GM19372 (cell line): Measurements from ENCODE around the gene PITPNC1.

Source experiments
- ATAC-seq: cut with Tn5 transposase; IDR thresholded peaks from one replicate; pipeline ENCODE4 v1.9.1; 2021; ENCODE audit warnings: mild to moderate bottlenecking, low read depth, moderate library complexity; ENCODE audit not compliant: unreplicated experiment

PITPNC1 gene

DNA sequence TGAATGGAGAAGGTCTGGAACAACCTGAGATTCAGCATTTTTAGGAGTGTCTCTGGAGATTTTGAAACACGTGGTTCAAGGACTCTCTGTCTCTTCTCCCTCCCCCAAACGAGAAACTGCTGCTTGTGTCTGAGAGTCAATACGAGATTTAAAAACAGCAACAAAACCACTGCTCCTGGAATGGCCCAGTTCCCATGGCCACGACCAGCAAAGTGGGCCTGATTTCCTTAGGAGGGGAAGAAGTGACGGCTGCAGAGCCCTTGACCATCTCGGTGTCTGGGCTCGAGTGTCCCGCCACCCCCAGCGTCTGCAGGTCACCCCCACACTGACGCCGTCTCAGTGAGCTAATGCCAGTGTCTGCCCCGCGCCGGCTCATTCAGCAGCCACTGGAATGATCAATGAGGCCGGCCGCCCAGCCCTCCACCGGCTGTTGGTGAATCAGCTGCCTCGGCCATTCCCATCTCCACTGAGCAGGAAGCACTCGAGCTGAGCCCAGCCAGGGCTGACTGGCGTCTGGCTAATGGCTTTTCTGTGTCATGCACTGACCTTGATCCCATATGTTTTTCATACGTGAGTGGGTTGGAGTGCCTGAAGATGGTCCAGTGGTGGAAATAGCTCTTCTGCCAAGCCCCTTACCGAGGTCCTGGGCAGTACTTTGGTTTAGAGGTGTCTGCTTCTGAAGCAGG, 151.8 kb downstream of the PITPNC1 start:
- ATAC-seq, result no peak

DNA sequence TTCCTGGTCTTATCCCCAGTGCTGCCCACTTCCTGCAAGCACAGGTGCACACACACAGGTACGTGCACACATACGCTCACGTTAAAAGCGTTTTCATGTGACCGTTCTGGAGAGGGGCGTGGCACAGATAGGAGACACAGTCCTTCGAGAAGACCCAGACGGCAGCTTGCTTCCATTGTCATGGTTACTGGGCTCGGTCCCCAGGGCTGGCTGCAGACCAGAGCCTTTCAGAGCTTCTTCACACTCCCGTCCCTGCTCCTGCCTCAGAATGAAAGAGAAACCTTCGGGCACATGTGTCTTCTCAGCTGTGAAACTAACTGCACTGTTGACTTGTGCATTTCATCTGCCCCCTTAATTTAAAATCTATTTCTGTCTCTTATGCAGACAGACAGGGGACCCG, 154.2 kb downstream of the PITPNC1 start:
- peak; percentile 80 for ATAC-seq

DNA sequence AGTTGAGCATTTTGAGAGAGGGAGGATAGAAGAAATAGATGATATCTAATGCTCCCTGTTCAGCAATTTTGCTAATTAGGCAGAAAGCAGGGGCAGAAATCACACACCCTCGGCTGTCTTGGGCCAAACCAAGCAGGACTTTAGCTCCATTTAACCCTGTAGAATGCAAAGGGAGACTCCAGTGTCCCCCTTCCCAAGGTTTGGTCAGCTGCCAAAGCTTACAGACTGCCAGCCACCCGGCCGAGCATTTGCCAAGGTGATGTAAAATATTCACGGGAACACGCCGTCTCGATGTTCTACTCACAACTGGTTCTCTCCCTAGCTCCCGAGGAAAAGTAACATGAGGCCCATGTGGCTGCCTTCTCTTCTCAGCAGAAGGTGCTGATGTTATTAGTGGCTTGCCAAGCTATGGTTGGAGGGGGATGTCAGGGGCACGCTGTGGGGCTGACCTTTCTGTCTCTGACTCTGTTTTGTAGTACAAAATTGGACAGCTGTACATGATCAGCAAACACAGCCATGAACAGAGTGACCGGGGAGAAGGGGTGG, 155.3 kb downstream of the PITPNC1 start:
- no peak for ATAC-seq

DNA sequence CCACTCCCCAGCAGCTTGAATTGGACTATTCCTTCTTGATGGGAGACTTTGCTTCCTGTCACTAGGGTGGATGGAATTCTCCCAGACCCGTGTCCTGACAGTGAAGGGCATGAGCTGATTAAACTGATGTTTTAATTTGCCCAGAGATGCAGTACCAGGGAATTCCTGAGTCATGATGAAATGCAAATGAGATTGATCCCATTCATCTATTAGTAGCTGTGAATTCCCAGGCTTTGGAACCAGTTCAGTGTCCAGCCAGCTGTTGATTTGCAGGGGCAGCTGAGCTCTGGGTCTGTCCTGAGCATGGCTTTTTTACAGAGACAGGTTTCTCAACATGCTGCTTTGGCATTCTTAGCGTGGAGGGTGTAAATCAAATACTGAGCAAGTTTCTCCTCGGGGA, 157.9 kb downstream of the PITPNC1 start:
- no peak for ATAC-seq

DNA sequence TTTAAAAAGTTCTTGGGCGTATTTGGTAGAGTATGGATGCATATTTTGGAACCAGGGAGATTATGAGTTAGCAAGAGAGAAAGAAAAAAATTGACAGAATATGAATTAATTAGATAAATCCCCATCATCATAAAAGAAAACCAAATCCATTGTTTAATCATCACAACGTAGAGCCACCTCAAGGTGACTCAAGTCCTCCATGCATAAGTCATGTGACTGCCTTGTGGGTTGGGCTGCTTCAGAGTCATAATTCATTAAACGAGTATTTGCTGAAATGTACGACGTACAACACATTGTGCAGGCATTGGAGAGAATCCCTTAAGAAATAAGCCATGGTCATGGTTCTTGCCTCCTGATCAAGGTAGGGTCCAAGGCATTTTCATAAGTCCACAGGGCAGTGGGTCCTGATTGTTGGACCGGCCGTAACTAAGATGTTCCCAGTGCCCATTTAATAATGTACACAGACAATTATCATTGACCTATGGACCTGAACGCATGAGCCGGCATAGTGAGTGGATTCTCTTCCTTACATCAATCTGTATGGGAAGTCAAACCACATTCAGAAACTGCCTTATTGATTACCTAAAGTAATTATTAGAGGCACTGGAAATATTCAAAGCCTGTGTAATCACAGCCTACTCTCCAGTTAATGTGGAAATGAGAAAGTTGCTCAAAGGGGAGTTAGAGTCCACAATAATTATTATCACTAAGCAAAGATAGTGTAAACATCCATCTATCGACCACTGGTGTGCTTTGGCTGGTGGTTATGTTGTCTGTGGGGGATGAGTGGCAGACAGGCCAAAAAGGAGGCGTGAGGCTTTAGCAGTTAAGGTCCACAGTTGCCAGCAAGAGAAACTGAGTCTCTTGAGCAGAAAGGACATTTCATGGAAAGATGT, 165.4 kb downstream of the PITPNC1 start:
- ATAC-seq, result no peak

DNA sequence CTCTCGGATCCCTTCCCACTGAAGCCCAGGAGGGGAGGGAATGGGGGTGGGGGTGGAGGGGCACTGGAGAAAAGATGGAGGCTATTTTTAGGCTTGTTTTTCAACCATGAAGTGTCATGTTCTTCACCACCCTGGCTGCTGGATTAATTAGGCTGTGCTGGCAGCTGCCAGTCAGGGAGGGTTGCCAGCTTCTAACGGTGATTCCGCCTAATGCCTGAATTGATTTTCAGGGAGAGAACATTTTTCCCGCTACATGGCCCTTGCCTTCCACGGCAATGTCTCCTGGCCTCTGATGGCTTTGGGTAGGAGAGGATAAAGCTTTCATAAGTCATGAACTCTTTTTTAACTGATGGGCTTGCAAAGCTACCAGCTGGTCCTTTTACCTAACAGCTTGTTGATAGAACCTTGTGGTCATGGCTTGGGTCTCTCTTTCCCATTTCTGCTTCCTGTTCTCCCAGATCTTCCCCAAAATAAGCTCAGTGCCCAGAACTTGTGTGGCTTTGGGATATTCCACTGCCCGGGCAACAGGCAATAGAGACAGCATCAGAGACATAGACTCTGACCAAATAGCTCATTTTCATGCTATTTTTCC, 167.4 kb downstream of the PITPNC1 start:
- ATAC-seq, result no peak

GRCh38 chr17:67546578-67547527, 169.8 kb downstream of the PITPNC1 start:
- ATAC-seq, result peak; percentile 90

DNA sequence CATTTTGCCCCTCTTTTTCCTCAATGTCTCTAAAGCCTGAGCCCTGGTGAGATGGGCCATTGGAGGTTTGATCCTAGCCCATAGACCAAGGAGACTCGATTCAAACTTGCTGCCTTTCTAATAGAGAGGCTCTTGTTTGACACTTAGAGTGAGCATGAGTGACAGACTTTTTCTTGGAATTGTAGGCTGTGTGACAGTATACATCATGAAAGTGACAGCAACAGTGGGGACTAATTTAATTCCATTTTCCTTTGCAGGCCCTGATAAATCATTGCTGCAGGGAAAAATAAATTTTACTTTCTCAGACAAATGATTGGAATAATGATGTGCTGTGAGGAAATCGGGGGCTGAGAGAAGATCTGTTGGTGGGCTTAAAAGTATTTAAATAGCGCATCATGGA, 171.6 kb downstream of the PITPNC1 start:
- no peak for ATAC-seq

DNA sequence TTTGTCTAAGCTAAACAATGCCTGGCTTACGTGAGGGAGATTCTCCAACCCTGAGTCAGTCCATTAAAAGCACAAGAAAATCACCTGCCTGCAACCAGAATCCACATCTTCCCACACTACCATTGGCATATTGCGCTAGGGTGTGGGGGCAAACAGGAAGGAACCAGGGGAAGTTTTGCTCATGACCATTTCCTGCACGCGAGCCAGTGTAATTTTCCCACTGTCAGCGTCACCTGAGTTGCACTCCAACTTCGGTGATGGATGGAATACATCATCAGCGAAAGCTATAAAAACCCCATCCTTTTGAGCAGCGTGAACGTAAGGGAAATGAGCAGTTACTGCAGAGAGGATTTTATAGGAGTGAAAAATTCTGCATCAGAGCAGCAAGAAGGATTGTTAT, 172.7 kb downstream of the PITPNC1 start:
- no peak for ATAC-seq

- no peak for ATAC-seq
Observed at GRCh38 chr17:67554634-67555033, 177.6 kb downstream of the PITPNC1 start.

DNA sequence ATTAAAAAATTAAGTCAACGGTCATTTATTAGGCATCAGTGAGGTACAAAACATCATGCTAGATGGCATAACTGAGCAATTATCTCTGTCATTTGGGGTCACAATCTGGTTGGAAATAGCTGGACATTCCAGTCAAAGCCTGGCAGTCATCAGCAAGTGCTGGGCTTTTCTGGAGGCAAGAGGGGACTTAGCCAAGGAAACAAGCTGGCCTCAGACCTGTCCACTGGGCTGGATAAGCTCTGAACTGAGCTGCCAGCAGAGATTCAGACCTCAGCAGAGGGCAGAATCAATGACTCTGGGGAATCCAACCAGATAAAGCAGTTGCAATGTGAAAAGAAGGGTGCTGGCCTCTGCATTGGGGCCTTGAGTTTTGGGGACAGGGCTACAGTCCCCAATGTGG, 178.8 kb downstream of the PITPNC1 start:
- ATAC-seq, result no peak

DNA sequence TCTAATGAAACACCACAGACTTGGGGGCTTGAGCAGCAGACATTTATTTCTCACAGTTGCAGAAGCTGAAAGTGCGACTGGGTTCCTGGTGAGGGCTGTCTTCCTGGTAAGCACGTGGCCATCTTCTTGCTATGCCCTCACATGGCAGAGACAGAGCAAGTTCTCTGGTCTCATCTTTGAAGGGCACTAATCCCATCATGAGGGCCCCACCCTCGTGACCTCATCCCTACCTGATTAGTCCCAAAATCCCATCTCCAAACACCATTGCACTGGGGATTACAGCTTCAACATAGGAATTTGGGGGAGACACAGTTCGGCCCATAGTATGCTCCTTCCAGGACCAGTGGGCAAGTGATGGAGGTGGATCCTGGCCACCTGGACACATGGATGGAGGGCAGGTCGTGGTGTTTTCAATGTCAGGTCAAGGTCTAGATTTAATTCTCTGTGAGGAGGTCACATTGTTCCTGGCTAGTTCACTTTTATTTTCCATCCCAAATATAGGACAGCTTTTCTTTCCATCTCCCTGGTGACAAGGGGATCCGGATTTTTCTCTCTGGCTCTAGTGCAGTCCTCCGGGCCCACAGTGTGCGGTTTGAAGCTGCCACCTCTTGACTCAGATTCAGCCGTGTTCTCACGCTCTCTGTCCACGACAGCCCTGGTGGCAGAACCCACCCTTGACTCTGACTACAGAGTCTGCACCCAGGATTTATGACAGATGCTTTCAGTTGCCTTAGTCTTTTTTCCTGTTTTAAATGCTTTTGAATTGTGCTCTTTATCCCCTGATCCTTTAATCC, 180.2 kb downstream of the PITPNC1 start:
- ATAC-seq, result no peak

DNA sequence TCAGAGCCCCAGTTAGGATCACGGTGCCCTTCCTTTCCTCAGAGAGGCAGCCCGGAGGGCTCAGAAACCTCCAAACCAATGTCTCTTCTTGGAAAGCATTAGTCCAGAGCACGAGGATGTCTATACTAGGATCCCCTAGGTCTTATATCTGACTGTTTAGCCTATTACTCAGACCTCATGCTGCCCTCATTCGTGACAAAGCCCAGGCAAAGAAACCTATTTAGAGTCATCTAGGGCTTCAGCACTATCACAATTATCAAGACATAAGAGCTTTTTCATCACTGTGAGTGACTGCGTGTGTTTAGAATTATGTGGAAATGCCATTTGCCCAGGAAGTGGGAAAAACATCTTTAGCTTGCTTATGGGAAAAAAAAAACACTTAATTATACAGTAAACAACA, 180.8 kb downstream of the PITPNC1 start:
- ATAC-seq, result no peak

DNA sequence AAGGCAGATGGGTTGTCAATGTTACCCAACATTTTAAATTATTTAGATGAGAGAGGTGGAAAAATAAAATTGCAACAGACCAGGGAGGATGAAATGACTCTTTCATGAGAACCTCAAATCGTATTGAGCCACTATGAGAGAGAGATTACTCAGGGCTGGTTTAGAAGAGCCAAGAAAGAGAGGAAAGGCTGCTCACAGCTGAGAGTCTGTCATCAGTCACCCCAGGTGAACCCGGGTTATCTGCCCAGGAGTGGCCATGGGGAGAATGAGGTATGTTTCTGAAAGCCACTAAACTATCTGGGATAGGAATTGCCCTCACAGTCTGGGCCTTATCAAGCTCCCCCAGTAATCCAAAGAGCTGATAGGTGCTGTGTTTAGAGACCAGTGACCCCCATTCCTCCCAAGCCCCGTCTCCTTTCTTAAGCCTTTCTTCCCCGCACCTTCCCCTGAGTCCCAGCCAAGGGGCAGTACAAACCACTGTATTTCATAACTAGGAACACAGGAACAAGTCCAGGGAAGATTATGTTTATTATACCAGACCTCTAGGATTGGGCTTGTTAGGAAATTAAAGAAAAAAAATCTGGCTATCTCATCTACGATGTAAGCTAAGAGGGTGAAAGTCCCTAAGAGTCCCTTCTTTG, 181.8 kb downstream of the PITPNC1 start:
- ATAC-seq, result no peak

- no peak for ATAC-seq
Observed at GRCh38 chr17:67559381-67559966, 182.4 kb downstream of the PITPNC1 start.

GRCh38 chr17:67562005-67562404, 184.9 kb downstream of the PITPNC1 start:
- ATAC-seq, result no peak

DNA sequence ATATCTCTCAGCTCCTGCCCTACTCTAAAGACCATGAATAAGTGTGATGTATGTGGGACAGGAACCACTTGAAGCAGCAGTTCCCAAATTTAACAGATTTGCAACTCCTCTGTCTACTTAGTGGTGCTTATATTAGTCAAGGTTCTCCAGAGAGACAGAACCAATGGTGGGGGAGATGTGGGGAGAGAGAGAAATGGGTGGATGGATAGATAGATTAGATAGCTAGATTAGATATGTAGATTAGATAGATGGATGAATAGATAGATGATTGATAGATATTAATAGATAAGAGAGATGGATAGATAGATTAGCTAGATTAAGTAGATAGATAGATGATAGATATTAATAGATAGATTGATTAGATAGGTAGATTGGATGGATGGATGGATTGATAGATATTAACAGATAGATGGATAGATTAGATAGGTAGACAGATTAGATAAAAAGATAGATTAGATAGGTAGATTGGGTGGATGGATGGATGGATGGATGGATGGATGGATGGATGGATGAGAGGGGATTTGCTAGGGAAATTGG, 186.7 kb downstream of the PITPNC1 start:
- ATAC-seq, result no peak

DNA sequence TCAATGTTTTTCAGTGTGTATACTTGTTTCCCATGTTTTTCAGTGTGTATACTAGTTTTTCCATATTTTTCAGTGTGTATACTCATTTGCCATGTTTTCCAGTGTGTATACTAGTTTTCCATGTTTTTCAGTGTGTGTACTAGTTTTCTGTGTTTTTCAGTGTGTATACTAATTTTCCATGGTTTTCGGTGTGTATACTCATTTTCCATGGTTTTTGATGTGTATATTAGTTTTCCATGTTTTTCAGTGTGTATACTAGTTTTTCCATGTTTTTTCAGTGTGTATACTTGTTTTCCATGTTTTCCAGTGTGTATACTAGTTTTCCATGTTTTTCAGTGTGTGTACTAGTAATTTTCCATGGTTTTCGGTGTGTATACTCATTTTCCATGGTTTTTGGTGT, 188.0 kb downstream of the PITPNC1 start:
- ATAC-seq, result no peak
